DND-41 (cell line): ENCODE data around the gene PNKD.

ENCODE experiments used
- CTCF ChIP-seq: IDR thresholded peaks from 2 replicates; pipeline ENCODE4 v1.5.1; 2012; ENCODE audit warnings: borderline replicate concordance, low read length, moderate library complexity, mild to moderate bottlenecking; ENCODE audit not compliant: poor library complexity, severe bottlenecking; ENCODE audit errors: extremely low read depth
- EZH2 ChIP-seq: IDR thresholded peaks from 3 replicates; pipeline ENCODE4 v1.6.1; 2012; ENCODE audit warnings: borderline replicate concordance, low read depth, mild to moderate bottlenecking, moderate library complexity, low read length, inconsistent platforms; ENCODE audit not compliant: severe bottlenecking

- TF ChIP-seq CTCF (no peak), EZH2 (no peak)
Observed at GRCh38 chr2:218261423-218262236, 8.7 kb upstream of the PNKD start.
